ENCODE results near the gene PSMD13. TPM values are rescaled to one million over a fixed set of nuclear protein-coding genes. Genes with fewer than 3 reads are reported as not detected.
"Not testable (repeated sequence)": the region's sequence is repeated elsewhere in the genome, so short reads cannot be mapped to it uniquely, and the experiment has no call there.

PSMD13 gene
- total RNA-seq = 96.2 and 104 TPM in 2 replicates
- total RNA-seq (2013) = 101 TPM
- polyA plus RNA-seq = 98.0 and 111 TPM in 2 replicates
- polyA minus RNA-seq = 45.8 and 66.5 TPM in 2 replicates

- Histone ChIP-seq H3K9ac (ENCODE audit: low read length) (peak within 1 kb of the TSS; percentile 95), H3K4me1 (ENCODE audit: control insufficient read depth in 2 of 2, insufficient read depth in 2 of 2, low read length in 2 of 2) (peaks cover 18 to 22% of the 10 kb centered on the region in 2 donors), H3K36me3 (replicated peaks in 1 of 2; ENCODE audit: control extremely low read depth in 1 of 2, control insufficient read depth in 1 of 2, extremely low read depth in 1 of 2, insufficient read depth in 2 of 2, low read length in 1 of 2) (peaks cover 4 to 30% of the 10 kb centered on the region in 2 experiments), H3K9me3 (ENCODE audit: control extremely low read depth in 1 of 3, control insufficient read depth in 2 of 3, insufficient read depth in 1 of 3, low read length in 2 of 3) (no peaks in the 10 kb centered on the region), H3K27me3 (replicated peaks in 1 of 4; ENCODE audit: control extremely low read depth in 1 of 4, control insufficient read depth in 3 of 4, insufficient read depth in 4 of 4, low read length in 3 of 4) (no peaks in the 10 kb centered on the region), H4K20me1 (ENCODE audit: control insufficient read depth, insufficient read depth, low read length, poor library complexity, severe bottlenecking) (peaks cover 26% of the 10 kb centered on the region), H3K4me3 (ENCODE audit: control extremely low read depth in 1 of 5, extremely low read depth in 1 of 5, insufficient read depth in 1 of 5, low read depth in 2 of 5, low read length in 4 of 5) (peak within 1 kb of the TSS; percentile 89 to 98 (median 95)), H2AFZ (ENCODE audit: insufficient read depth, low read depth, low read length, poor library complexity, severe bottlenecking) (peak within 1 kb of the TSS; percentile 92), H3K27ac (ENCODE audit: low read length in 2 of 2) (peak within 1 kb of the TSS; percentile 94 to 99), H3K79me2 (ENCODE audit: control insufficient read depth, insufficient read depth, low read length) (peaks cover 57% of the 10 kb centered on the region), H3K4me2 (replicated peaks; ENCODE audit: low read depth, low read length, poor library complexity, severe bottlenecking) (peak within 1 kb of the TSS; percentile 89)
- ATAC-seq (ENCODE audit: low read depth) (peak; percentile 77), DNase-seq (peak; percentile 91)
- POLR2A ChIA-PET = interaction anchor here (0.5 to 3.4 kb wide), 7 partner anchors 13 to 118 kb away, joined by 3 to 25 read pairs (median 4); partner anchors contain the start of genes BET1L and RIC8A
- H3K4me3 Mint-ChIP-seq = peak within 1 kb of the TSS; percentile 99
- under 1% methylated on average over 56 of the region's 62 CpGs for WGBS (ENCODE audit: insufficient coverage)
- intact Hi-C loops (cut with micrococcal nuclease) = loop anchor here (1.0 to 5.0 kb wide), 5 partner anchors 30 to 269 kb away; partner anchors contain the start of genes BET1L, PGGHG, PTDSS2 and RIC8A
- TF ChIP-seq CTCF (IDR thresholded peaks at IDR 0.05) = no peak
- TF ChIP-seq EZH2 (IDR thresholded peaks at IDR 0.05; ENCODE audit: borderline replicate concordance, insufficient read depth, low read depth, low read length, poor library complexity, severe bottlenecking) = no peak
- CTCF ChIA-PET = interaction anchor here (0.6 to 3.8 kb wide), 10 partner anchors 10 to 269 kb away, joined by 3 to 29 read pairs (median 3); partner anchors contain the start of genes BET1L, NLRP6, RIC8A and RNH1
- peaks cover 38% of the 10 kb centered on the region for H3K4me1 Mint-ChIP-seq
- H3K9me3 Mint-ChIP-seq (ENCODE audit: insufficient read depth) = no peaks in the 10 kb centered on the region
- no peaks in the 10 kb centered on the region for H3K27me3 Mint-ChIP-seq
- H3K27ac Mint-ChIP-seq = peak within 1 kb of the TSS; percentile 100
Observed at GRCh38 chr11:236774-237767, at the start of gene PSMD13. Gene PSMD13, plus strand, starts transcription at chr11:236976. Its CDS starts 74 bp downstream, at chr11:237050.

GRCh38 chr11:189200-189783 is 47.5 kb upstream of the PSMD13 start:
- H3K27ac ChIP-seq (ENCODE audit: low read length in 2 of 2); H3K4me1 ChIP-seq (ENCODE audit: control insufficient read depth in 2 of 2, insufficient read depth in 2 of 2, low read length in 2 of 2); H2AFZ ChIP-seq (ENCODE audit: insufficient read depth, low read depth, low read length, poor library complexity, severe bottlenecking); H3K4me3 Mint-ChIP-seq; intact Hi-C loops (cut with micrococcal nuclease); H3K27me3 ChIP-seq (replicated peaks in 1 of 4; ENCODE audit: control extremely low read depth in 1 of 4, control insufficient read depth in 3 of 4, insufficient read depth in 4 of 4, low read length in 3 of 4); H3K4me3 ChIP-seq (ENCODE audit: control extremely low read depth in 1 of 5, extremely low read depth in 1 of 5, insufficient read depth in 1 of 5, low read depth in 2 of 5, low read length in 4 of 5); ATAC-seq (ENCODE audit: low read depth); H3K9me3 Mint-ChIP-seq (ENCODE audit: insufficient read depth); H3K4me2 ChIP-seq (replicated peaks; ENCODE audit: low read depth, low read length, poor library complexity, severe bottlenecking); CTCF ChIA-PET; H3K36me3 ChIP-seq (replicated peaks in 1 of 2; ENCODE audit: control extremely low read depth in 1 of 2, control insufficient read depth in 1 of 2, extremely low read depth in 1 of 2, insufficient read depth in 2 of 2, low read length in 1 of 2); H3K27ac Mint-ChIP-seq; POLR2A ChIA-PET; H3K27me3 Mint-ChIP-seq; H3K79me2 ChIP-seq (ENCODE audit: control insufficient read depth, insufficient read depth, low read length); H3K9ac ChIP-seq (ENCODE audit: low read length); H4K20me1 ChIP-seq (ENCODE audit: control insufficient read depth, insufficient read depth, low read length, poor library complexity, severe bottlenecking); H3K4me1 Mint-ChIP-seq; H3K9me3 ChIP-seq (ENCODE audit: control extremely low read depth in 1 of 3, control insufficient read depth in 2 of 3, insufficient read depth in 1 of 3, low read length in 2 of 3): not testable (repeated sequence)
- WGBS (ENCODE audit: insufficient coverage) = 76% methylated on average over 5 of the region's 55 CpGs
- peak; percentile 45 for DNase-seq

Data from B cell (primary cell).